Stimulated activated CD4-positive, alpha-beta T cell treated with anti-CD3 and anti-CD28 coated beads, Interleukin-1b, Interleukin-23, amount 100 ng/mL, for 4 hours (primary cell): Measurements from ENCODE around the gene MAP3K2.

Experiments used
- DNase-seq, 2 donors: peaks; one replicate each; pipeline ENCODE4 v3.0.0-alpha.2; 2020; ENCODE audit warnings: low read depth in 2 of 2

Gene MAP3K2

GRCh38 chr2:127293386-127293747 lies 94.4 kb downstream of the MAP3K2 start:
- DNase-seq = no peak

GRCh38 chr2:127288274-127288673 lies 99.5 kb downstream of the MAP3K2 start:
- no peak for DNase-seq

- no peak for DNase-seq
These were observed 104.5 kb downstream of the MAP3K2 start for GRCh38 chr2:127283275-127283674.

GRCh38 chr2:127280693-127281092 lies 107.1 kb downstream of the MAP3K2 start:
- no peak for DNase-seq

GRCh38 chr2:127279781-127280180 lies 108.0 kb downstream of the MAP3K2 start:
- DNase-seq = no peak

- no peak for DNase-seq
These were observed 108.8 kb downstream of the MAP3K2 start for GRCh38 chr2:127278959-127279358.

- no peak for DNase-seq
These were observed 110.7 kb downstream of the MAP3K2 start for GRCh38 chr2:127277028-127277427.

GRCh38 chr2:127275789-127276188 lies 112.0 kb downstream of the MAP3K2 start:
- DNase-seq = no peak

- no peak for DNase-seq
These were observed 112.4 kb downstream of the MAP3K2 start for GRCh38 chr2:127275356-127275755.

- DNase-seq = no peak
These were observed 117.1 kb downstream of the MAP3K2 start for GRCh38 chr2:127270663-127271062.

GRCh38 chr2:127261804-127262406 lies 125.9 kb downstream of the MAP3K2 start:
- no peak for DNase-seq

GRCh38 chr2:127259355-127259754 lies 128.4 kb downstream of the MAP3K2 start:
- no peak for DNase-seq

GRCh38 chr2:127256866-127257265 lies 130.9 kb downstream of the MAP3K2 start:
- DNase-seq = no peak

- no peak for DNase-seq
These were observed 131.4 kb downstream of the MAP3K2 start for GRCh38 chr2:127256381-127256780.

GRCh38 chr2:127255721-127256120 lies 132.1 kb downstream of the MAP3K2 start:
- DNase-seq = no peak

GRCh38 chr2:127255146-127255545 lies 132.6 kb downstream of the MAP3K2 start:
- DNase-seq = no peak

- no peak for DNase-seq
These were observed 133.3 kb downstream of the MAP3K2 start for GRCh38 chr2:127254386-127254981.
